GM10266 (cell line): ENCODE results near the gene CTNNA3.

Experiments used
- DNase-seq: peaks from one replicate; pipeline ENCODE4 v3.0.0; 2012; ENCODE audit errors: extremely low spot score
- CTCF ChIP-seq: IDR thresholded peaks from 2 replicates; pipeline ENCODE4 v1.5.1; 2012; ENCODE audit warnings: mild to moderate bottlenecking, low read depth; ENCODE audit not compliant: control insufficient read depth, insufficient read depth; ENCODE audit errors: missing control alignments

CTNNA3 gene

GRCh38 chr10:67663449-67664087 lies 32.4 kb downstream of the CTNNA3 start:
- TF ChIP-seq CTCF, result no peak
- no peak for DNase-seq

GRCh38 chr10:67662415-67662814 lies 33.6 kb downstream of the CTNNA3 start:
- DNase-seq, result no peak
- no peak for TF ChIP-seq CTCF

GRCh38 chr10:67659497-67659896 lies 36.5 kb downstream of the CTNNA3 start:
- no peak for DNase-seq

GRCh38 chr10:67657775-67658174 lies 38.2 kb downstream of the CTNNA3 start:
- TF ChIP-seq CTCF, result no peak
- DNase-seq, result no peak

More at GRCh38 chr10:67659497-67659896, 36.5 kb downstream of the CTNNA3 start:
- no peak for TF ChIP-seq CTCF

GRCh38 chr10:67650558-67650957 lies 45.4 kb downstream of the CTNNA3 start:
- DNase-seq, result no peak
- no peak for TF ChIP-seq CTCF

GRCh38 chr10:67648613-67649229 lies 47.3 kb downstream of the CTNNA3 start:
- no peak for DNase-seq
- no peak for TF ChIP-seq CTCF

GRCh38 chr10:67630904-67631303 lies 65.1 kb downstream of the CTNNA3 start:
- no peak for TF ChIP-seq CTCF
- DNase-seq, result no peak
